Measurements from ENCODE around the gene MDM4.

The MDM4 gene

GRCh38 chr1:204471687-204472086 lies 44.5 kb upstream of the MDM4 start:
- DNase-seq (ENCODE audit: extremely low spot score), result no peak
- TF ChIP-seq ARNT (IDR thresholded peaks at IDR 0.05) (no peak), CTBP1 (IDR thresholded peaks at IDR 0.05; ENCODE audit: borderline replicate concordance) (no peak), L3MBTL2 (conservative IDR thresholded peaks at IDR 0.05) (no peak), FOXM1 (IDR thresholded peaks at IDR 0.05; ENCODE audit: borderline replicate concordance) (no peak), FOXK2 (IDR thresholded peaks at IDR 0.05) (no peak), PKNOX1 (IDR thresholded peaks at IDR 0.05) (no peak), SP1 (IDR thresholded peaks at IDR 0.05) (no peak), HDGF (IDR thresholded peaks at IDR 0.05; ENCODE audit: borderline replicate concordance) (no peak), BHLHE40 (IDR thresholded peaks at IDR 0.05; ENCODE audit: borderline replicate concordance) (no peak), FOXA1 (IDR thresholded peaks at IDR 0.05) (no peak), ELF4 (IDR thresholded peaks at IDR 0.05) (no peak), LEF1 (IDR thresholded peaks at IDR 0.05; ENCODE audit: borderline replicate concordance) (no peak), SUZ12 (IDR thresholded peaks at IDR 0.05) (no peak), TARDBP (IDR thresholded peaks at IDR 0.05) (no peak)
- ChIA-PET CTCF (no interaction called here), POLR2A (no interaction called here)

DNA sequence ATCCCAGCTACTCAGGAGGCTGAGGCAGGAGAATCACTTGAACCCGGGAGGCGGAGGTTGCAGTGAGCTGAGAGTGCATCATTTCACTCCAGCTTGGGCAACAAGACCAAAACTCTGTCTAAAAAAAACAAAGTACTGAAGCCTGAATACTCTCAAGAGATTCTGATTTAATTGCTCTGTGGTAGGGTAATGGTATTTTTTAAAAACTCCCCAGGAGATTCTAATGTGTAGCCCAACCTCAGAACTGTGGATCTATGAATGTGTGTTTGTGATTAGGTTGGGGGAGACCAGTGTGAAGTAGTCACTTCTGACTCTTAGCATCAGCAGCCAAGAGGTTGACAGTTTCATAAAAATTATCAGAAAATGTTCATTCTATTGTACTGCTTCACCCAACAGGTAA lies 43.5 kb upstream of the MDM4 start:
- TF ChIP-seq PKNOX1 (IDR thresholded peaks at IDR 0.05), result no peak
- TF ChIP-seq HDGF (IDR thresholded peaks at IDR 0.05; ENCODE audit: borderline replicate concordance), result no peak
- no peak for TF ChIP-seq ARNT (IDR thresholded peaks at IDR 0.05)
- no peak for TF ChIP-seq SUZ12 (IDR thresholded peaks at IDR 0.05)
- TF ChIP-seq NFRKB (IDR thresholded peaks at IDR 0.05), result no peak
- POLR2A ChIA-PET, result interaction anchor here (1.1 kb wide), 1 partner anchor 43 kb away, joined by 3 read pairs; the partner anchor contains the start of gene MDM4
- no peak for DNase-seq (ENCODE audit: extremely low spot score)
- CTCF ChIA-PET, result interaction anchor here (0.6 to 1.3 kb wide), 2 partner anchors 20 to 23 kb away, joined by 3 to 7 read pairs; no protein-coding TSS in a partner anchor

GRCh38 chr1:204473400-204473965 lies 42.7 kb upstream of the MDM4 start:
- DNase-seq (ENCODE audit: extremely low spot score), result no peak
- CTCF ChIA-PET, result interaction anchor here (0.6 to 1.3 kb wide), 2 partner anchors 19 to 22 kb away, joined by 3 to 7 read pairs; no protein-coding TSS in a partner anchor
- TF ChIP-seq PKNOX1 (IDR thresholded peaks at IDR 0.05), result no peak
- POLR2A ChIA-PET, result interaction anchor here (0.7 to 1.1 kb wide), 2 partner anchors 43 to 63 kb away, joined by 3 to 4 read pairs; partner anchors contain the start of gene MDM4

GRCh38 chr1:204475656-204476432 lies 40.4 kb upstream of the MDM4 start:
- DNase-seq (ENCODE audit: extremely low spot score), result no peak
- ChIA-PET POLR2A (interaction anchor here (1.1 kb wide), 1 partner anchor 40 kb away, joined by 4 read pairs; the partner anchor contains the start of gene MDM4), CTCF (interaction anchor here (0.7 to 1.5 kb wide), 2 partner anchors 13 to 28 kb away, joined by 3 read pairs; no protein-coding TSS in a partner anchor)
- TF ChIP-seq FOXK2 (IDR thresholded peaks at IDR 0.05) (no peak), BHLHE40 (IDR thresholded peaks at IDR 0.05; ENCODE audit: borderline replicate concordance) (no peak), SUZ12 (IDR thresholded peaks at IDR 0.05) (no peak), LEF1 (IDR thresholded peaks at IDR 0.05; ENCODE audit: borderline replicate concordance) (no peak), TARDBP (IDR thresholded peaks at IDR 0.05) (no peak), PKNOX1 (IDR thresholded peaks at IDR 0.05) (no peak), ARNT (IDR thresholded peaks at IDR 0.05) (no peak), HDGF (IDR thresholded peaks at IDR 0.05; ENCODE audit: borderline replicate concordance) (no peak), SP1 (IDR thresholded peaks at IDR 0.05) (no peak), ZNF384 (IDR thresholded peaks at IDR 0.05) (no peak)

GRCh38 chr1:204476563-204476962 lies 39.6 kb upstream of the MDM4 start:
- TF ChIP-seq PKNOX1 (IDR thresholded peaks at IDR 0.05) (no peak), FOXA1 (IDR thresholded peaks at IDR 0.05) (no peak), L3MBTL2 (conservative IDR thresholded peaks at IDR 0.05) (no peak), SP1 (IDR thresholded peaks at IDR 0.05) (no peak)
- DNase-seq (ENCODE audit: extremely low spot score), result no peak
- ChIA-PET POLR2A (interaction anchor here (1.7 kb wide), 1 partner anchor 17 kb away, joined by 4 read pairs; no protein-coding TSS in a partner anchor), CTCF (interaction anchor here (0.7 kb wide), 1 partner anchor 10 kb away, joined by 3 read pairs; no protein-coding TSS in a partner anchor)
